ENCODE data around the gene CCKAR.

The CCKAR gene

DNA sequence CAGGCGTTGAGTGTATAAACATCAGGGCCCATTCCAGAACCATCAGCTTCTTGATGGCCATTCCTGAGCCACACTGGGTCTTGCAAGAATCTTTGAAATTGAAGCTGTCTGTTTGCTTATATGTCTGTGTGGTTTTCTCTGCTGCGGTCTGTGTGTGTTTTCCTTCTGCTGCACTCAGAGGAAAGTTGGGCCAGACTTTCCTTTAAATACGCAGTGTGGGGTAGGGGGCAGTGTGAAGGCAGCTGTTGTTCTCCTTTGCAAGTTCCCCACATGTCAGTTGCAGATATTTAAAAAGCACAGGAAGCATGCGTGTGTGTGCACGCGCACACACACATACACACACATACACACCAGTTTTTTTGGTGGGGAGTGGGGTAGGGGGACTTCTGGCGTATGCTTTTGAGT lies 32.1 kb downstream of the CCKAR start:
- peak; percentile 63 for DNase-seq

GRCh38 chr4:26457412-26457811 lies 32.9 kb downstream of the CCKAR start:
- DNase-seq: no peak

- DNase-seq: no peak
Measured at GRCh38 chr4:26455571-26455970, 34.7 kb downstream of the CCKAR start.

GRCh38 chr4:26454961-26455360 lies 35.3 kb downstream of the CCKAR start:
- DNase-seq: no peak

DNA sequence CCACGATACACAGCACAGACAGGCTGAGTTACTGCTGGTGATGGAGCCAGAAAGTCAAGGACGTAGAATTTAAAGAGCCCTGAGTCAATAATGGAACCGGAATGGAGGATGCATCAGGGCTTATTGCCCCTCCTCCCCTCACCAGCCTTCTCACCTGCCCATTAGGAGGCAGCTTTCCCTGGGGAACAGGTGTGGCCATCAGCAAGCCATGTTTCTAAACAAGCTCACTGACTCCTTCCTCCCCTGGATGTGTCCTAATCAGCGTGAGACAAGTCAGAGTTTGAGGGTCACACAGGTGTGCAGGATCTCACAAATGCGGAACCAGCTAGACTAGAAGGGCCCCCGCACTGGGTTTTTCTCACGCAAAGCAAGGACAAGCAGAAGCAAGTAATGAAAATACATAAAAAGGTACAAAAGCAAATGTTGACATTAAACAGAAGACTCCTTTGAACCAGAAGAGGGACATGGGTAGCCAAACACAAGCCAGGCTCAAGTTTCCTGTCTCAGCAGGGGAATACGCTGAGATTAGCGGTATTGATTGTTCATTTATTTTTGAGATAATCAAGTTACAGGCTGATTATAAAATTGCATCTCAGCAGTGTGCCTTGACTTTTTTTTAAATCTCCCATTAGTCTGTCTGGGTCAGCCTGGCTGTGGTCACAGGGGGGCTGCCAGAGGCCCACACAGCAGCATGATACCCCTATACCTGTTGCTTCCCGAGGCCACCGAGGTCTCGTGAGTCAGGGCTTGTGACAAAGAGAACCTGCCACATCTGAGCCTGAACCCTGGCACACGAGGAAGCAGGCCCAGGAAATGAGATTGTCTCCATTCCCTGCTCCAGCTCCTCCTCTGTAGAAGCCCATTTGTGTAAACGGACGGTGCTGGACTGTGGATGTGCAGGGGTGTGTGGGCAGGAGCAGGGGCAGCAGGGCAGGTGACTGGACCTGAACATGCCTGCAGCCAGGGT lies 37.4 kb downstream of the CCKAR start:
- no peak for DNase-seq

- no peak for DNase-seq
Measured at GRCh38 chr4:26451597-26451996, 38.7 kb downstream of the CCKAR start.

DNA sequence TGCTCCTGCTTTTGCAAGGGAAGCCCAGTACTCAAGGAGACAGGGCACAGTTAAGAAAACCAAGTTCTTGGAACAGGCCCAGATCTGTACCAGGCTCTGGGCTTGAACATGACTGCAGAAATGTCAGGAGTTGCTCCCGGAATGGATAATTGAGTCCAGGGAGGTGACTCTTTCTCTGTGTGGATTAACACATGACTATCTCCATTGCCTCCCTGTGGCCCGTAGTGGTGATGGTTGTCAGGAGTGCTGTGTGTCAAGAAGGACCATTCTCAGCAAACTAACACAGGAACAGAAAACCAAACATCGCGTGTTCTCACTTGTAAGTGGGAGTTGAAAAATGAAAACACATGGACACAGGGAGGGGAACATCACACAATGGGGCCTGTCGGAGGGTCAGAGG lies 39.9 kb downstream of the CCKAR start:
- DNase-seq: no peak

- no peak for DNase-seq
Measured at GRCh38 chr4:26447378-26447777, 42.9 kb downstream of the CCKAR start.

GRCh38 chr4:26441771-26442170 lies 48.5 kb downstream of the CCKAR start:
- DNase-seq: no peak

- DNase-seq: peak; percentile 47
Measured at GRCh38 chr4:26441102-26441501, 49.2 kb downstream of the CCKAR start.

- no peak for DNase-seq
Measured at GRCh38 chr4:26434030-26434639, 56.1 kb downstream of the CCKAR start.

DNA sequence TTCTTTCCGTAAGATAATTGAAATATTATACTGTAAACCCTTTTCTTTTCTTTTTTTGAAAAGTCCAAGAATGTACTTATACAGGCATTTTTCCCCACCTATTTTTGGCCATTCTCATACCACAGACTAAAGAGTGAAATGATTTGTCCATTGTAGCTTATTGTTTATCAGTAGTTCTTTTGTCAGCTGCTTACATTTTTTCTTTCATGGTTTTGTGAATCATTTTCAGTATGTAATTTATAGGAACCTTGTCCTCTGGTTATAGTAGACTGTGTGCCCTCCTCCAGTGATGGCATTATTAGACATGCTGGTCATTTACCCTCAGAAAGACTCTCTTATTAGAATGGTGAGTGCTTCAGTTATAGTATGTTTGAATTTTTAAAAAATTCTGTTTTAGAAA lies 56.7 kb downstream of the CCKAR start:
- DNase-seq: no peak

- DNase-seq: no peak
Measured at GRCh38 chr4:26432419-26432818, 57.9 kb downstream of the CCKAR start.

GRCh38 chr4:26431461-26432180 lies 58.7 kb downstream of the CCKAR start:
- DNase-seq: no peak

Measured in fibroblast of upper back skin (primary cell).